Measurements from ENCODE around the gene SPIC. TPM values are rescaled to one million over a fixed set of nuclear protein-coding genes. Genes with fewer than 3 reads are reported as not detected.

Gene SPIC
- total RNA-seq (not detected in 2 replicates), polyA plus RNA-seq (not detected in 2 replicates), polyA minus RNA-seq (not detected in 2 replicates), Bru-seq, nascent RNA (not detected), BruChase-seq, experiment 1, labeled RNA remaining after a 6-hour chase (not detected), BruChase-seq, experiment 2, labeled RNA remaining after a 2-hour chase (not detected)
- polyA plus RNA-seq (2011; cell fraction: cytosol; rRNA removed), result not detected in 2 replicates
- not detected in 2 replicates for polyA plus RNA-seq (2011; cell fraction: nucleus; rRNA removed)
- not detected in 2 replicates for polyA plus RNA-seq (2012)
- polyA minus RNA-seq (2011; cell fraction: cytosol; rRNA and poly(A)+ RNA removed), result not detected
- polyA minus RNA-seq (2011; cell fraction: nucleus; rRNA and poly(A)+ RNA removed), result not detected in 2 replicates
- long read RNA-seq, result 0 reads

GRCh38 chr12:101474711-101475386 lies at the start of gene SPIC:
TSS of gene SPIC (plus strand) at chr12:101475336. CDS start at chr12:101476905, 1,569 bp downstream.
- no peak for FAIRE-seq
- no peaks in the 10 kb centered on the region for H3K9me3 ChIP-seq (replicated peaks; ENCODE audit: control insufficient read depth, insufficient read depth, low read length)
- H3K9ac ChIP-seq (replicated peaks; ENCODE audit: extremely low read depth, insufficient read depth, low read length), result no peak within 1 kb of the TSS
- H3K27ac ChIP-seq (ENCODE audit: insufficient read depth, low read depth, low read length), result no peak within 1 kb of the TSS
- no peaks in the 10 kb centered on the region for H3K9me1 ChIP-seq (replicated peaks; ENCODE audit: control insufficient read depth, extremely low read depth, insufficient read depth, low read length)
- DNase-seq (ENCODE audit: low read depth, low spot score), result no peak
- no peaks in the 10 kb centered on the region for H3K27me3 ChIP-seq (ENCODE audit: control insufficient read depth in 2 of 2, insufficient read depth in 2 of 2, low read length in 2 of 2)
- no peak within 1 kb of the TSS for H2AFZ ChIP-seq (ENCODE audit: low read depth, low read length)
- dilution Hi-C loops (cut with MboI; ENCODE audit: extremely low pct_ligation_motif_present, low sequenced_read_pairs), result no loop called here
- no peaks in the 10 kb centered on the region for H3K79me2 ChIP-seq (ENCODE audit: control insufficient read depth, insufficient read depth, low read length)
- BruUV-seq (replicated peaks), result no TSS peak
- intact Hi-C loops (cut with micrococcal nuclease), result no loop called here
- ChIA-PET CTCF (interaction anchor here (0.8 kb wide), 1 partner anchor 27 kb away, joined by 3 read pairs; no protein-coding TSS in a partner anchor), POLR2A (no interaction called here)
- no peaks in the 10 kb centered on the region for H4K20me1 ChIP-seq (replicated peaks; ENCODE audit: control insufficient read depth, extremely low read depth, insufficient read depth, low read length)
- H3K36me3 ChIP-seq (ENCODE audit: control insufficient read depth in 2 of 2, extremely low read depth in 1 of 2, insufficient read depth in 2 of 2, low read length in 2 of 2), result no peaks in the 10 kb centered on the region
- H3K4me2 ChIP-seq (ENCODE audit: insufficient read depth, low read length), result no peak within 1 kb of the TSS
- no peaks in the 10 kb centered on the region for H3K4me1 ChIP-seq (ENCODE audit: control insufficient read depth, extremely low read depth, insufficient read depth, low read length)
- H3K4me3 ChIP-seq (replicated peaks in 1 of 3; ENCODE audit: insufficient read depth in 1 of 3, low read depth in 1 of 3, low read length in 3 of 3), result no peak within 1 kb of the TSS
- TF ChIP-seq MAX (IDR thresholded peaks at IDR 0.05; ENCODE audit: insufficient read depth, insufficient read length) (no peak), JUN (IDR thresholded peaks at IDR 0.05; ENCODE audit: borderline replicate concordance, insufficient read depth, insufficient read length, low read depth) (no peak)

GRCh38 chr12:101430456-101430855 lies 44.7 kb upstream of the SPIC start:
- no peaks in the 10 kb centered on the region for H3K36me3 ChIP-seq (ENCODE audit: control insufficient read depth in 2 of 2, extremely low read depth in 1 of 2, insufficient read depth in 2 of 2, low read length in 2 of 2)
- no peaks in the 10 kb centered on the region for H3K27me3 ChIP-seq (ENCODE audit: control insufficient read depth in 2 of 2, insufficient read depth in 2 of 2, low read length in 2 of 2)
- no TSS peak for BruUV-seq (replicated peaks)
- H3K9me1 ChIP-seq (replicated peaks; ENCODE audit: control insufficient read depth, extremely low read depth, insufficient read depth, low read length), result no peaks in the 10 kb centered on the region
- no peak for DNase-seq (ENCODE audit: low read depth, low spot score)
- TF ChIP-seq GATA2 (IDR thresholded peaks at IDR 0.05; ENCODE audit: insufficient read depth, insufficient read length, low read depth, low read length), result no peak
- ChIA-PET CTCF (interaction anchor here (1.0 kb wide), 1 partner anchor 11 kb away, joined by 3 read pairs; no protein-coding TSS in a partner anchor), POLR2A (no interaction called here)
- H3K27ac ChIP-seq (ENCODE audit: insufficient read depth, low read depth, low read length), result no peak overlapping the region
- H3K79me2 ChIP-seq (ENCODE audit: control insufficient read depth, insufficient read depth, low read length), result no peaks in the 10 kb centered on the region
- no peak overlapping the region for H2AFZ ChIP-seq (ENCODE audit: low read depth, low read length)
- H3K9ac ChIP-seq (replicated peaks; ENCODE audit: extremely low read depth, insufficient read depth, low read length), result no peak overlapping the region
- H3K4me2 ChIP-seq (ENCODE audit: insufficient read depth, low read length), result no peak overlapping the region
- no peak for FAIRE-seq
- H3K9me3 ChIP-seq (replicated peaks; ENCODE audit: control insufficient read depth, insufficient read depth, low read length), result no peaks in the 10 kb centered on the region
- intact Hi-C loops (cut with micrococcal nuclease), result no loop called here
- H4K20me1 ChIP-seq (replicated peaks; ENCODE audit: control insufficient read depth, extremely low read depth, insufficient read depth, low read length), result no peaks in the 10 kb centered on the region
- no peak overlapping the region for H3K4me3 ChIP-seq (replicated peaks in 1 of 3; ENCODE audit: insufficient read depth in 1 of 3, low read depth in 1 of 3, low read length in 3 of 3)
- dilution Hi-C loops (cut with MboI; ENCODE audit: extremely low pct_ligation_motif_present, low sequenced_read_pairs), result no loop called here
- no peaks in the 10 kb centered on the region for H3K4me1 ChIP-seq (ENCODE audit: control insufficient read depth, extremely low read depth, insufficient read depth, low read length)

Measured in endothelial cell of umbilical vein (primary cell).